Stimulated activated CD4-positive, alpha-beta T cell treated with anti-CD3 and anti-CD28 coated beads, Interleukin-1b, Interleukin-23, amount 100 ng/mL, for 48 hours (primary cell): ENCODE data around the gene ACADM.
A peak's percentile ranks its signal among the peaks of the same experiment; 100 is the strongest.
"Not testable (repeated sequence)": the region's sequence is repeated elsewhere in the genome, so short reads cannot be mapped to it uniquely, and the experiment has no call there.

Experiments
- DNase-seq: peaks from one replicate; pipeline ENCODE4 v3.0.0-alpha.2; 2020

Gene ACADM

DNA sequence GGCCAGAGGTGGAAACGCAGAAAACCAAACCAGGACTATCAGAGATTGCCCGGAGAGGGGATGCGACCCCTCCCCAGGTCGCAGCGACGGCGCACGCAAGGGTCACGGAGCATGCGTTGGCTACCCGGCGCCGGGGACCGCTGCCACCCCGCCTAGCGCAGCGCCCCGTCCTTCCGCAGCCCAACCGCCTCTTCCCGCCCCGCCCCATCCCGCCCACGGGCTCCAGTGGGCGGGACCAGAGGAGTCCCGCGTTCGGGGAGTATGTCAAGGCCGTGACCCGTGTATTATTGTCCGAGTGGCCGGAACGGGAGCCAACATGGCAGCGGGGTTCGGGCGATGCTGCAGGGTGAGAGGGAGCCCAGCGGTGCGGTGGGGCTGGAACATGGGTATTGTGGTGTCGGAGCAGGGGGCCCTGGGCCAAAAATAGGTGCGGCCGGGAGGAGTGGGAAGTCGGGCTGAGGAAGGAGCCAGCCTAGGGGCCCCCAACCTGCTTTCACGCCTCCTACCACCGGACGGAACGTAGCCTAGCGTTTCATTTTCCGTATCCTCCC lies at the start of gene ACADM:
Gene ACADM (plus strand): TSS at position 238 of the 551 bp plus-strand sequence. CDS start 79 bp downstream, at position 317.
- DNase-seq: peak; percentile 85

DNA sequence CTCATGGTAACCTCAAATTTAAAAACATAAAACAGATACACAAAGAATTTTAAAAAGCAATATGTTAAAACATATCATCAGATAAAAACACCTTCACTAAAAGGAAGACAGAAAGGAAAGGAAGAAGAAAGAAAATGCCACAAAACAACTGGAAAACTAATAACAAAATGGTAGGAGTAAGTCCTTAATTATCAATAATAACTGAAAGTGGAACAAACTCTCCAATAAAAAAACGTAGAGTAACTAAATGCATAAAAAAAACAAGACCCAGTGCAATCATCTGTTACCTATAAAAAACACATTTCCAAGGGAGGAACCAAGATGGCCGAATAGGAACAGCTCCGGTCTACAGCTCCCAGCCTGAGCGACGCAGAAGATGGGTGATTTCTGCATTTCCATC lies 47.1 kb upstream of the ACADM start:
- no peak for DNase-seq

DNA sequence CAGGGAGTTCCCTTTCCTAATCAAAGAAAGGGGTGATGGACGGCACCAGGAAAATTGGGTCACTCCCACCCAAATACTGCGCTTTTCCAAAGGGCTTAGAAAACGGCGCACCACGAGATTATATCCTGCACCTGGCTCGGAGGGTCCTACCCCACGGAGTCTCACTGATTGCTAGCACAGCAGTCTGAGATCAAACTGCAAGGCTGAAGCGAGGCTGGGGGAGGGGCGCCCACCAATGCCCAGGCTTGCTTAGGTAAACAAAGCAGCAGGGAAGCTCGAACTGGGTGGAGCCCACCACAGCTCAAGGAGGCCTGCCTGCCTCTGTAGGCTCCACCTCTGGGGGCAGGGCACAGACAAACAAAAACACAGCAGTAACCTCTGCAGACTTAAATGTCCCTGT lies 46.5 kb upstream of the ACADM start:
- not testable (repeated sequence) for DNase-seq

- no peak for DNase-seq
Observed at GRCh38 chr1:75690547-75690946, 34.0 kb upstream of the ACADM start.

DNA sequence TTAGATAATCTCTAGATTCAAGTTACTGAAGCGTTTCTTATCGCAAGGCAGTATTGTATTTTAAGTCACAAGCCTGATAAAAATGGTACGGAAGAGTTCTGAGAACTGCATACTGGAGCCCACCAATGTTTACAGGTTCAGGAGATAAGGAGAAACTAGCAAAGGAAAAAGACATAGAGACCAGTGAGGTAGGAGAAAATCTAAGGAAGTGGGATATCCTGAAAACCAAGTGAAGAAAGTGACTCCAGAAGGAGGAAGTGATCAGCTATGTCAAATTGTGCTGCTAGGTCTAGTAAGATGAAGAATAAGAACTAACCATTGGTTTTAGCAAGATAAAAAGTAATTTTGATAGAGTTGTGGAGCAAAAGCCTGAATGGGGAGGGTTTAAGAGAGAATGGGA lies 31.0 kb upstream of the ACADM start:
- DNase-seq: no peak

DNA sequence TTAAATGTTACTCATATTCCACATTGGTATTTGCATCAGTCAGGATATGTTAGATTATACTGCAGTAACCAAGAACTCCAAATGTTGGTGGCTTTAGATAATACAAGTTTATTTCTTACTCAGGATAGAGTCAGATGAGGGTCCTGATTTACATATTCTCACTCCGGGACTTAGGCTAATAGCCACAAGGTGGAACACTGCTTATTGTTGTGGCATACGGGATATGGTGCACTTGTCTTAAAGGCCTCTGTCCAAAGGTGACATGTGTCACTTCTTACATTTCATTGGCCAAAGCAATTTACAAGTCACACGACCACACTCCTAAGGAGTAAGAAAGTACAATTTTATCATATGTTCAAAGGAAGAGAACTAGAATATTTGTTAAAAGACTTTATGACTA lies 28.5 kb upstream of the ACADM start:
- DNase-seq: no peak

- no peak for DNase-seq
Observed at GRCh38 chr1:75707191-75707590, 17.3 kb upstream of the ACADM start.

DNA sequence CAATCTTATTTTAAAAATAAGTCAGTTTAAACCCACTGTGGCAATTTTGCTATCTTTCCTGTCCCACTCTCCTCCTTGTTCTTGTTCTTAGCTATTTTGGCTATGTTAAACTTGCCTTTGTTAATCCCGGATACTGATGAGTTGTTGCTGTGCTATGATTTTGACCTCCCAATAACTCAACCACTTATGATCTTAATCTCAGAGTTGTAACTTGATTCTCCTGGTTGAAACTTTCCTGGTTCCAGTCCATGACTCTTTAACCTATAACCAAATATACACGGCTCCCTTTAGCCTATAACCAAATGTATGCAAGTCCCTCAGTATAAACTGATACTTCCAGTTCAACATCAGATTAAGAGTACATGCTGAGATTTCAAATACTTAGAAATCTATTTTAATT lies 15.6 kb upstream of the ACADM start:
- DNase-seq: no peak

- DNase-seq: no peak
Observed at GRCh38 chr1:75710832-75711231, 13.7 kb upstream of the ACADM start.

DNA sequence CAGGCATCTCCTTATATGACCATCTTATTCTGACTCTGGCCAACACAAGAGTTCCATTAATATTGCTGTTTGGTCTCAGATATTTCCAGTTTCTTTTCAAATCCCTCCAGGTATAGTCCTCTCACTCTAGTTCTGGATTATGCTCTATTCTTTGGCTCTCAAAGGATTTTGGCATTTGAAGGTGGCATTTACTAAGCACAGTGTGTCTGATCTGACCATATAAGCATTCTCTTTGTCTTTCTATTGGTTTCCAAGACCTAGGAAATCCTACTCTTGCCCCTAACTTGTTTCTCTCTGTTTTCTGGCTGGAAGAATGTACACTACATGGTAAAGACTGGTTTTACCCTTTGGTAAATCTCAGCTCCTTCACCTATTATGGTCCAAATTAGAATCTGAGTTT lies 12.7 kb upstream of the ACADM start:
- no peak for DNase-seq

DNA sequence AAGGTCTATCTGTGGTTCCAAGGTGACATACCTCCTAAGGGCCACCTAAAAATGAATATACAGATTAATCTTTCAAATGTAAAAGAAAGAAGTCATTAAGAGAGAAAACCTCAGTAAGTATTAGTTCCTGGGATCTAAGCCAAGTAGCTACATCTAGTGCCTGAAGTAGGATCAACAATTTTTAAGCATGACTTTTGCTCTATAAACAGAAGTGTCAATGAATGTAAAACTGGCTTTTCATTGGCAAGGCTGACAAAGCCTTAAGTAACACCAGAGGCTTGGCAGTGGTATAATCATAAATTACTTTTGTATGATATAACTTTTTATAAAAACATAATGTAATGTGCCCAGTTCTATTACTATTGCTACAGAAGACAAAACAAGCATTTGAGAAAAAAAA lies 12.2 kb upstream of the ACADM start:
- DNase-seq: no peak

DNA sequence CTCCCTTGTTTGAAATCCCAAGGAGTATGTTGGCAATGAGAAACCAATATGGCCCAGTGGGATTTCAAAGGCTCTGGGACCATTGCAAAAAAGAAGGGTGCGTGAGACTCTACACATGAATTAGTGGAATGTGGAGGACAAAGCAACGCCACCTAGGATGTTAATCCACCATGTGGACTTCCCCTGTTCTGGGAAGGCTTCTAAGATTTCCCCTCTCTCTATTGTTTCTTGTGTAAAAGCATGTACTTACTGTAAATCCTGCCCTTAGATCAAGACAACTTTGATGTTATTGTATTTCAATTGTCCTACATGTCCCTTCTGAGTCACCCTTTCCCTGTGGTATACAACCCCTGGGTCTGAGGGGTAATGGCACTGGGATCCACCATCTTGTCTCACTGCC lies 4.7 kb upstream of the ACADM start:
- no peak for DNase-seq

GRCh38 chr1:75720325-75720724 lies 4.2 kb upstream of the ACADM start:
- no peak for DNase-seq

DNA sequence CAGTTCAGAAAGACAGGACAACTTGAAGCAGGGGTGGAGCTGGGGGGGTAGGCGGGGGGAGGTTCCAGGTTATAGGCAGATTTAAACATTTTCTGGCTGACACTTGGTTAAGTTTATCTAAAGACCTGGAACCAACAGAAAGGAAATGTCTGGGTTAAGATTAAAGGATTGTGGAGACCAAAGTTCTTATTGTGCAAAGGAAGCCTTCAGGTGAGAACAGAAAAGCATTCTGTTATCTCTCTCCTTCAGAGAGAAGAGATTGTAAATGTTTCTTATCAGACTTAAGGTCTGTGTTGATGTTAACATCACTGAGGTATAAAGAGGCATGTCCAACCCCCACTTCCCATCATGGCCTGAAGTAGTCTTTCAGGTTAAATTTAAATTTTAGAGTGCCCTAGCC lies 3.7 kb upstream of the ACADM start:
- DNase-seq: no peak

GRCh38 chr1:75722246-75722645 lies 2.3 kb upstream of the ACADM start:
- not testable (repeated sequence) for DNase-seq

DNA sequence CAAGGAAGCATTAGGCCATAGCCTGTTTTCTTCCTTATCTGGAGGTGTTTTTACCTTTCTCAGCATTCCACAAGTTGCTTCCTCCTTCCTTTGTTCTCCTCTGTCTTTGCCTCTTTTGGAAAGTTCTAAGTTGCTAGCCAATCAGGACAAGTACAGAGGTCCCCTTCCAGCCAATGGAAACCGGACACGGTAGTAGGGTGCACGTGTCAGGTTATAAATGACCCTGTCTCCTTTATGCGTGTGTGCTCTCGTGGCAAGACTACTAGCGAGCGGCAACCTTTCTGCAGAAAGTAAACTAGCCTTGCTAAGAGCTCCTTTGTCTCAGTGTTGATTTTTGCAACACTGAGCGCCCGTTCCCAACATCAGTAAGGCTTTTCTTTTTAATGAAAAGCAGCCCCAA lies 1.5 kb upstream of the ACADM start:
- DNase-seq: no peak

- peak; percentile 72 for DNase-seq
Observed at GRCh38 chr1:75723989-75724471, 479 bp upstream of the ACADM start.

GRCh38 chr1:75725266-75725665 lies 757 bp downstream of the ACADM start:
- no peak for DNase-seq

- no peak for DNase-seq
Observed at GRCh38 chr1:75725861-75726361, 1.4 kb downstream of the ACADM start.

- no peak for DNase-seq
Observed at GRCh38 chr1:75727571-75727970, 3.1 kb downstream of the ACADM start.

DNA sequence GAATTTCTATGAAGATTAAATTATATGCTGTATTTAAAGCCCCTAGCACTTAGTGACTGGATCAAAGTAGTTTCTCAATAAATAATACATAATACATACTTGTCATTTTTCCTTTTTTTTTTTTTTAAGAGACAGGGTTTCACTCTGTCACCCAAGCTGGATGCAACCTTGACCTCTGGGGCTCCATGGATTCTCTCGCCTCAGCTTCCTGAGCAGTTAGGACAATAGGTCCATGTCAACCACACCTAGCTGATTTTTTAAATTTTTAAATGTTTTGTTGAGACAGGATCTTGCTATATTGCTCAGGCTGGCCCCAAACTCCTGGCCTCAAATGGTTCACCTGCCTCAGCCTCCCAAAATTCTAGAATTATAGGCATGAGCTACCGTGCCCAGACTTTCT lies 5.9 kb downstream of the ACADM start:
- no peak for DNase-seq

GRCh38 chr1:75731881-75732280 lies 7.4 kb downstream of the ACADM start:
- no peak for DNase-seq

DNA sequence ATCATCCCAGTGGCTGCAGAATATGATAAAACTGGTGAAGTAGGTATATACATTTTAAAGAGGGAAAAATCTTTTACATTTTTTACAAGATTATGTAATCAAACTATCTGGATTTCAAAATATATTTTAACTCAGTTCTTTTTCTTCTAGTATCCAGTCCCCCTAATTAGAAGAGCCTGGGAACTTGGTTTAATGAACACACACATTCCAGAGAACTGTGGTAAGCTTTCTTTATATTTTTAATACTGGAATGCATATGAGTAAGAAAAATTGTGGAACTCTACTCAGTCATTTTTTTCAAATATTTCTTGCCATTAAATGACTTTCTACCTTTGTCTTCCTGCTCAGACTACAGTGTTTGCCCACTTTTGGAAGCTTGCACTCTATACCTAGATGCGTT lies 8.2 kb downstream of the ACADM start:
- DNase-seq: no peak

- DNase-seq: no peak
Observed at GRCh38 chr1:75733661-75734060, 9.2 kb downstream of the ACADM start.

DNA sequence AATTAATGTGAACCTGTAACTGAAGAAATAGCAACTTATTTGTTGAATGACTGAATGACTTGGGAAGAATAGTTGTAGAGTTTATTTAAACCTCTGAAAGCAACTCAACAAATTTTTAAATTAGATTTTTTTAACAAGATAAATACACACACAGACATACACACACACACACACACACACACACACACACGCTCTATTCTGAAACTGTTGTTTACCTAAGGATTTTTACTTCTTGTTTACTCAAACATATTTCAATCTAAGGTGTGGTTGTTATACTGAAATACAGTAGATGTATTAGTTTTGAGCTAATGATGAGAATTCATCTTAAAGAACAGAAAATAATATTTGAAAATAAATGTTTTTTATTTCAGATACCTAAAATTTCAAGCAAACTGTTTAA lies 11.5 kb downstream of the ACADM start:
- no peak for DNase-seq
